22Rv1 (cell line): ENCODE results near the gene USP3.

Source experiments
- CTCF ChIP-seq: fragments of 450-650 bp; IDR thresholded peaks from 2 replicates; pipeline ENCODE4 v1.5.1; 2017; ENCODE audit warnings: mild to moderate bottlenecking
- ZFX ChIP-seq: fragments of 450-650 bp; IDR thresholded peaks from 2 replicates; pipeline ENCODE4 v1.6.1; 2017; ENCODE audit warnings: antibody characterized with exemption, borderline replicate concordance

GRCh38 chr15:63615935-63616334 is 111.5 kb downstream of the USP3 start:
- no peak for TF ChIP-seq CTCF
- TF ChIP-seq ZFX = no peak
